Gastroesophageal sphincter (tissue), 4 donors: ENCODE results near the gene GLRA3. TPM values are rescaled to one million over a fixed set of nuclear protein-coding genes. Genes with fewer than 3 reads are reported as not detected.
A peak's percentile ranks its signal among the peaks of the same experiment; 100 is the strongest.

Experiments
- ATAC-seq: fragments of 150-250 bp; one replicate; pipeline ENCODE4 v1.9.1; 2016; ENCODE audit warnings: mild to moderate bottlenecking, moderate library complexity
- H3K27ac ChIP-seq, 4 donors: fragments of 200-600 bp; sonication (generic) in 3 of 4; 1 replicate in 3 of 4; 2 replicates in 1 of 4; pipeline ENCODE4 v1.5.1; 2016 to 2019
- H3K27me3 ChIP-seq: fragments of 200-600 bp; sonication (generic); one replicate; pipeline ENCODE4 v1.5.1; 2019
- H3K36me3 ChIP-seq, 2 donors: fragments of 200-600 bp; sonication (generic); one replicate each; pipeline ENCODE4 v1.5.1; 2019; ENCODE audit warnings: control low read depth in 1 of 2
- H3K4me1 ChIP-seq, 3 donors: fragments of 200-600 bp; sonication (generic); 1 replicate in 2 of 3; 2 replicates in 1 of 3; pipeline ENCODE4 v1.5.1; 2016 to 2019; ENCODE audit warnings: control low read depth in 2 of 3
- H3K4me3 ChIP-seq, 2 donors: fragments of 200-600 bp; sonication (generic); one replicate each; pipeline ENCODE4 v1.5.1; 2019; ENCODE audit warnings: mild to moderate bottlenecking in 1 of 2, moderate library complexity in 1 of 2
- H3K9me3 ChIP-seq, 3 donors: fragments of 200-600 bp; sonication (generic); one replicate each; pipeline ENCODE4 v1.5.1; 2017 to 2019; ENCODE audit warnings: control low read depth in 2 of 3
- CTCF ChIP-seq, 4 experiments: fragments of 200-600 bp in 2 of 4; fragments of 450-650 bp in 2 of 4; sonication (generic) in 1 of 4; IDR thresholded peaks; one replicate each; pipeline ENCODE4 v1.5.1; 2017 to 2019; ENCODE audit warnings: antibody characterized with exemption in 4 of 4, mild to moderate bottlenecking in 2 of 4, moderate library complexity in 2 of 4
- EP300 ChIP-seq: sonication (generic); formaldehyde crosslinking; IDR thresholded peaks from one replicate; pipeline ENCODE4 v1.6.1; 2017; ENCODE audit warnings: antibody characterized with exemption, mild to moderate bottlenecking
- POLR2A ChIP-seq, 2 donors: fragments of 450-650 bp; IDR thresholded peaks; one replicate each; pipeline ENCODE4 v1.6.1; 2017; ENCODE audit warnings: antibody characterized with exemption in 2 of 2, mild to moderate bottlenecking in 2 of 2, moderate library complexity in 1 of 2
- POLR2AphosphoS5 ChIP-seq: sonication (generic); formaldehyde crosslinking; IDR thresholded peaks from one replicate; pipeline ENCODE4 v1.6.1; 2017; ENCODE audit warnings: antibody characterized with exemption
- WGBS, 2 donors: methylation state at CpG; one replicate each; pipeline ENCODE4 v1.1.5; 2018; ENCODE audit warnings: low coverage in 1 of 2; 5-methylcytosine and 5-hydroxymethylcytosine counted together
- total RNA-seq, 4 donors: library from RNA; depleted of rRNA; stranded (reverse); fragments of >200 nt; gene quantifications; one replicate each; pipeline ENCODE4 v1.1.0, GENCODE V29; 2016

GLRA3 gene
- total RNA-seq, 4 donors from 2014 or later = 0.13 TPM; not detected in 3

DNA sequence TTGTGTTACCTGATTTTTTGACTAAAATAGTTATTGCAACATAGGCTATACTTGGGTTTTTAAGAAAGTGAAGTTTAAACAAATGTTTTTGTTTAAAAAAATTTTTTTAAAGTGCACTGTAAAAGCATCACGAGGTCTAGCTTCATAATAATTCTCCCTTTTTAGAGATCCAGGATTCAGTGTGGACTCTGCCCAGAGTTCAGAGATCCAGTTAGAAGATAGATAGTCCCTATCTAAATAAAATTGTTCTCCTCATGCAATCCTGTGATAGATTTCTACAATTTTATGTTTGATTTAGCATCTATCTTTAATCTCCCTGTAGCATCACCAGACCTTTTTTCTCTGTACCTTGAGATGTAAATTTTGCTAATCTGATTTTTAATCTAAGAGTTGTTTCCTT lies 221.3 kb downstream of the GLRA3 start:
- WGBS, 2 donors = 46 to 50% methylated on average over 1 of the region's 1 CpG
- H3K36me3 ChIP-seq = no peaks in the 10 kb centered on the region
- H3K27ac ChIP-seq = no peak overlapping the region
- no peaks in the 10 kb centered on the region for H3K27me3 ChIP-seq
- TF ChIP-seq CTCF (IDR thresholded peaks at IDR 0.05) = no peak
- TF ChIP-seq EP300 = no peak
- no peak for TF ChIP-seq POLR2A (IDR thresholded peaks at IDR 0.05)
- TF ChIP-seq POLR2AphosphoS5 = no peak
- peaks cover 0 to 14% (median 0%) of the 10 kb centered on the region in 3 donors for H3K4me1 ChIP-seq
- no peaks in the 10 kb centered on the region for H3K9me3 ChIP-seq
- ATAC-seq = no peak
- H3K4me3 ChIP-seq = no peak overlapping the region

DNA sequence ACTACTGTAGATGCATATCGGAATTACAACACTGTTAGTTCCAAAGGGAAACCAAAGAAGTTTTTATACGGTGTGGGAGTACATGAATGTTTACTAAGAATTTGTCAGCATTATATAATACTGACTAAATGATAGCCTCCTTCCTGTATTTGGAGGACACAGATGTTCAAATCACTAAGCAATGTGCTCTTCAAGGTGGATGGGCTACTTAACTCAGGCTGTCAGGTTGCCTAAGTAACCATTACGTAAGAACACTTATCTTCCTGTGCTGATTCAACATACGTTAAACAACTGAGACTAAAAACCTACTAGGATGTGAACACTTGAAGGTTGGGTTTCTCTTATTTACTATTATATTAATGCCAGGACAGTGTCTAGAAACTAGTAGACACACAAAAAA lies 224.8 kb downstream of the GLRA3 start:
- WGBS, 2 donors = 26 to 34% methylated on average over 4 of the region's 4 CpGs
- H3K27me3 ChIP-seq = no peaks in the 10 kb centered on the region
- TF ChIP-seq CTCF (IDR thresholded peaks at IDR 0.05) = no peak
- TF ChIP-seq POLR2A (IDR thresholded peaks at IDR 0.05) = no peak
- no peak for TF ChIP-seq POLR2AphosphoS5
- H3K36me3 ChIP-seq = no peaks in the 10 kb centered on the region
- peaks cover 0 to 25% (median 0%) of the 10 kb centered on the region in 3 donors for H3K4me1 ChIP-seq
- H3K9me3 ChIP-seq = no peaks in the 10 kb centered on the region
- ATAC-seq = no peak
- H3K27ac ChIP-seq = no peak overlapping the region
- H3K4me3 ChIP-seq = no peak overlapping the region

DNA sequence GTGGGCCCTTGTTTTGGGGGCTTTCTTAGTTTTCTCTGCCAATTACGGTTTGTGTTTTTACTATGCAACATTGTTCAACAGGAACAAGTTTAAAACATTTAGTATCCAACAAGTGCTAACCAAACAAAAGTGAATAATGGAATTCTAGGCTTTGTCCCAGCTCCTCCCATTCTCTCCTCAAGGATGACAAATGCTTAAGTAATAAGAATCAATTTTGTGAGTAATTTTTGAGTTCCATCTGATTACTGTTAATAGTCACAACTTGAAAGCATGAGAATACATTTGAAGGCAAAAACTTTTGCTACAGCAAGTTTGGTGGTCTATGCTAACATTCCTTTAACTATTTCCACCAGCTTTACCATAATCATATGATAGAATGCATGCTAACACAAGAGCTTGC lies 228.7 kb downstream of the GLRA3 start:
- peak overlapping the region in 1 of 4 donors; percentile 29 for H3K27ac ChIP-seq
- no peak for ATAC-seq
- H3K4me1 ChIP-seq = peaks cover 0 to 25% (median 0%) of the 10 kb centered on the region in 3 donors
- no peaks in the 10 kb centered on the region for H3K27me3 ChIP-seq
- WGBS, 2 donors = 9 to 26% methylated on average over 1 of the region's 1 CpG
- H3K9me3 ChIP-seq = no peaks in the 10 kb centered on the region
- H3K4me3 ChIP-seq = no peak overlapping the region
- TF ChIP-seq POLR2AphosphoS5 (no peak), POLR2A (IDR thresholded peaks at IDR 0.05) (no peak), CTCF (IDR thresholded peaks at IDR 0.05) (no peak), EP300 (no peak)
- no peaks in the 10 kb centered on the region for H3K36me3 ChIP-seq

GRCh38 chr4:174598800-174599199 lies 230.2 kb downstream of the GLRA3 start:
- Histone ChIP-seq H3K4me3 (no peak overlapping the region), H3K36me3 (no peaks in the 10 kb centered on the region), H3K27ac (no peak overlapping the region), H3K27me3 (no peaks in the 10 kb centered on the region), H3K9me3 (no peaks in the 10 kb centered on the region), H3K4me1 (peaks cover 0 to 16% (median 0%) of the 10 kb centered on the region in 3 donors)
- TF ChIP-seq POLR2AphosphoS5 = no peak
- TF ChIP-seq EP300 = no peak
- TF ChIP-seq CTCF (IDR thresholded peaks at IDR 0.05) = no peak
- no peak for TF ChIP-seq POLR2A (IDR thresholded peaks at IDR 0.05)
- no peak for ATAC-seq
- WGBS, 2 donors = 73 to 78% methylated on average over 3 of the region's 3 CpGs

- Histone ChIP-seq H3K9me3 (no peaks in the 10 kb centered on the region), H3K4me1 (peaks cover 0 to 14% (median 0%) of the 10 kb centered on the region in 3 donors), H3K36me3 (no peaks in the 10 kb centered on the region), H3K4me3 (no peak overlapping the region), H3K27me3 (no peaks in the 10 kb centered on the region), H3K27ac (no peak overlapping the region)
- 43 to 75% methylated on average over 1 of the region's 1 CpG for WGBS, 2 donors
- TF ChIP-seq POLR2AphosphoS5 = no peak
- TF ChIP-seq POLR2A (IDR thresholded peaks at IDR 0.05) = no peak
- TF ChIP-seq CTCF (IDR thresholded peaks at IDR 0.05) = no peak
- TF ChIP-seq EP300 = no peak
- ATAC-seq = no peak
Observed at GRCh38 chr4:174596513-174596912, 232.5 kb downstream of the GLRA3 start.
